ENCODE results near the gene NOC2L.
A peak's percentile ranks its signal among the peaks of the same experiment; 100 is the strongest.

DNA sequence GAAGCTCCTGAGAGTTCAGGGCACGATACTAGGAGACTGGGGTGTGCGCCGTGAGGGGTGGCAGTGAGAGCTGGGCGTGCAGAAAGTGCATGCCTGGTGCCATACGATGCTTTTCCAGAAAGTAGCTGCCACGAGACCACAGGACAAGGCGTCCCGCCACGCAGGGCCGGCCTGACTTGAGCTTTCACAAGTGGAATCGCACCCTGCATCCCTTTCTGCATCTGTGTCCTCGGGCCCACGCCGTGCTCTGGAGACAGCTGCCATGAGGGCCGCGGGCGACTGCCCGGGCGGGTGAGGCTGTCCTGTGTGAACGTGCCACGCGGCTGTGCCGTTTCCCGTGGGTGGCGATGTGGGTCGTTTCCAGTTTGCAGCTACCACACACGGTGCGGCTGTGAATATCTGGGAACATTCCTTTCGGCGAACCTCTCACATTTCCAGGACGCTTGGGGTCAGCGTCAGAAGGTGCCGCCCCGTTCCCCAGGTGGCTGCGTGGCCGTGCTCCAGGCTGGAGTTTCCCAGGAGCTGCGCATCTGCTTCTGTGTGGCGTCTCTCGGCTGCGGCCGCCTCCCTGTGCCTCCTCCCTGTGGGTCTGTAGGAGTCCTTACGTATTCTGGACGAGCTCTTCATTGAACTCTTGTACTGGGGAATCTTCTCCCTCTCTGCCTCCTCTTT lies 23.8 kb upstream of the NOC2L start:
- no peak for TF ChIP-seq CTCF (optimal IDR thresholded peaks at IDR 0.05 in 1 of 3, IDR thresholded peaks at IDR 0.05 in 1 of 3, conservative IDR thresholded peaks at IDR 0.05 in 1 of 3; ENCODE audit: extremely low read depth in 1 of 3, insufficient read depth in 2 of 3, low read length in 3 of 3)
- peak; percentile 86 for TF ChIP-seq EZH2 (IDR thresholded peaks at IDR 0.05; ENCODE audit: low read length)

All from keratinocyte (primary cell).